CD14-positive monocyte (primary cell): ENCODE results near the gene ANKAR. TPM values are rescaled to one million over a fixed set of nuclear protein-coding genes. Genes with fewer than 3 reads are reported as not detected.
A peak's percentile ranks its signal among the peaks of the same experiment; 100 is the strongest.
"Not testable (repeated sequence)": the region's sequence is repeated elsewhere in the genome, so short reads cannot be mapped to it uniquely, and the experiment has no call there.

ENCODE experiments used
- DNase-seq, 3 donors: peaks; one replicate each; pipeline ENCODE4 v3.0.0-alpha.2; 2011 to 2022
- H2AFZ ChIP-seq: 2 replicates; pipeline ENCODE4 v1.6.0; 2012; ENCODE audit warnings: mild to moderate bottlenecking, low read depth, low read length, inconsistent platforms; ENCODE audit not compliant: insufficient read depth, poor library complexity, severe bottlenecking
- H3K27ac ChIP-seq, 2 donors: 1 replicate in 1 of 2; 2 replicates in 1 of 2; pipeline ENCODE4 v1.5.1; 2012 to 2013; ENCODE audit warnings: low read length in 2 of 2, control low read depth in 1 of 2, inconsistent platforms in 1 of 2, low read depth in 1 of 2, mild to moderate bottlenecking in 1 of 2
- H3K27me3 ChIP-seq, 2 donors: one replicate each; pipeline versions ENCODE4 v1.6.0 to v1.6.1; 2011 to 2013; ENCODE audit warnings: low read length in 2 of 2; ENCODE audit not compliant: control insufficient read depth in 2 of 2, insufficient read depth in 2 of 2
- H3K36me3 ChIP-seq, 2 donors: replicated peaks in 1 of 2; 1 replicate in 1 of 2; 2 replicates in 1 of 2; pipeline versions ENCODE4 v1.5.1 to v1.6.1; 2012 to 2013; ENCODE audit warnings: low read length in 2 of 2, control low read depth in 1 of 2, inconsistent platforms in 1 of 2, mild to moderate bottlenecking in 1 of 2; ENCODE audit not compliant: insufficient read depth in 2 of 2, control insufficient read depth in 1 of 2
- H3K4me1 ChIP-seq, 2 donors: 1 replicate in 1 of 2; 2 replicates in 1 of 2; pipeline versions ENCODE4 v1.5.1 to v1.6.1; 2012 to 2013; ENCODE audit warnings: low read length in 2 of 2, control low read depth in 1 of 2, inconsistent platforms in 1 of 2, mild to moderate bottlenecking in 1 of 2, moderate library complexity in 1 of 2; ENCODE audit not compliant: insufficient read depth in 2 of 2, control insufficient read depth in 1 of 2
- H3K4me2 ChIP-seq: replicated peaks from 2 replicates; pipeline ENCODE3; 2012; ENCODE audit warnings: low read length, moderate library complexity, mild to moderate bottlenecking; ENCODE audit not compliant: poor library complexity, severe bottlenecking; ENCODE audit errors: extremely low read depth
- H3K4me3 ChIP-seq, 3 experiments: fragments of 200-600 bp in 1 of 3; sonication (generic) in 1 of 3; replicated peaks in 1 of 3; 1 replicate in 2 of 3; 2 replicates in 1 of 3; pipeline ENCODE4 v1.5.1; 2011 to 2013; ENCODE audit warnings: low read length in 3 of 3, mild to moderate bottlenecking in 3 of 3, control low read depth in 2 of 3, low read depth in 2 of 3, inconsistent platforms in 1 of 3, moderate library complexity in 1 of 3
- H3K79me2 ChIP-seq: 2 replicates; pipeline ENCODE4 v1.6.0; 2012; ENCODE audit warnings: mild to moderate bottlenecking, control low read depth, inconsistent platforms, low read length, moderate library complexity; ENCODE audit not compliant: insufficient read depth
- H3K9ac ChIP-seq: 2 replicates; pipeline ENCODE4 v1.6.0; 2017; ENCODE audit warnings: low read length, mild to moderate bottlenecking; ENCODE audit not compliant: insufficient read depth, poor library complexity, severe bottlenecking
- H3K9me3 ChIP-seq, 2 donors: replicated peaks in 1 of 2; 1 replicate in 1 of 2; 2 replicates in 1 of 2; pipeline versions ENCODE4 v1.5.1 to v1.6.1; 2012 to 2013; ENCODE audit warnings: low read length in 2 of 2, control low read depth in 1 of 2; ENCODE audit not compliant: control insufficient read depth in 1 of 2, insufficient read depth in 1 of 2
- H4K20me1 ChIP-seq: 2 replicates; pipeline ENCODE4 v1.6.0; 2012; ENCODE audit warnings: mild to moderate bottlenecking, low read length, control low read depth, moderate library complexity; ENCODE audit not compliant: insufficient read depth
- H3K27ac Mint-ChIP-seq, 7 donors: one replicate each; pipeline ENCODE4 v1.8.0; 2020; ENCODE audit warnings: mild to moderate bottlenecking in 7 of 7, mixed read lengths in 7 of 7, moderate library complexity in 6 of 7, inconsistent platforms in 2 of 7
- H3K27me3 Mint-ChIP-seq, 3 donors: one replicate each; pipeline ENCODE4 v1.8.0; 2021 to 2022; ENCODE audit warnings: low read depth in 3 of 3, mild to moderate bottlenecking in 3 of 3, mixed read lengths in 3 of 3, moderate library complexity in 3 of 3, inconsistent platforms in 1 of 3
- H3K36me3 Mint-ChIP-seq, 2 donors: one replicate each; pipeline ENCODE4 v1.8.0; 2020; ENCODE audit warnings: mixed read lengths in 2 of 2, inconsistent platforms in 1 of 2, mild to moderate bottlenecking in 1 of 2
- H3K4me1 Mint-ChIP-seq: one replicate; pipeline ENCODE4 v1.8.0; 2020; ENCODE audit warnings: mild to moderate bottlenecking, mixed read lengths
- H3K4me3 Mint-ChIP-seq, 2 donors: one replicate each; pipeline ENCODE4 v1.8.0; 2020; ENCODE audit warnings: mild to moderate bottlenecking in 2 of 2, mixed read lengths in 2 of 2, moderate library complexity in 1 of 2
- H3K9me3 Mint-ChIP-seq, 7 donors: one replicate each; pipeline ENCODE4 v1.8.0; 2020 to 2022; ENCODE audit warnings: mixed read lengths in 7 of 7, mild to moderate bottlenecking in 6 of 7, moderate library complexity in 6 of 7, inconsistent platforms in 2 of 7
- WGBS: methylation state at CpG from one replicate; pipeline ENCODE4 v1.1.5; 2013; ENCODE audit warnings: missing lambda C conversion rate; ENCODE audit not compliant: insufficient coverage; 5-methylcytosine and 5-hydroxymethylcytosine counted together
- intact Hi-C, 2 donors: fragments of 100-400 bp; cut with micrococcal nuclease; formaldehyde crosslinking; loops; one replicate each; pipeline versions ENCODE4 v1.15.0 to v1.15.1; 2023
- polyA plus RNA-seq, 3 donors: library from polyadenylated mRNA; depleted of rRNA in 1 of 3; unstranded in 2 of 3; stranded (reverse) in 1 of 3; fragments of 300-500 nt in 2 of 3; fragments of >200 nt in 1 of 3; fragmentation: Illumina TruSeq in 2 of 3; gene quantifications; 1 replicate in 2 of 3; 2 replicates in 1 of 3; pipeline ENCODE4 v1.2.3, GENCODE V29; 2012 to 2021
- TF ChIP-seq, protein P1 (sequence below): fragments of 200-600 bp; IDR thresholded peaks from one replicate; pipeline ENCODE4 v1.8.0; 2022; ENCODE audit warnings: antibody characterized with exemption, mild to moderate bottlenecking

ANKAR gene
- polyA plus RNA-seq, 3 donors, result 1.1 to 2.3 (median 1.4) TPM

DNA sequence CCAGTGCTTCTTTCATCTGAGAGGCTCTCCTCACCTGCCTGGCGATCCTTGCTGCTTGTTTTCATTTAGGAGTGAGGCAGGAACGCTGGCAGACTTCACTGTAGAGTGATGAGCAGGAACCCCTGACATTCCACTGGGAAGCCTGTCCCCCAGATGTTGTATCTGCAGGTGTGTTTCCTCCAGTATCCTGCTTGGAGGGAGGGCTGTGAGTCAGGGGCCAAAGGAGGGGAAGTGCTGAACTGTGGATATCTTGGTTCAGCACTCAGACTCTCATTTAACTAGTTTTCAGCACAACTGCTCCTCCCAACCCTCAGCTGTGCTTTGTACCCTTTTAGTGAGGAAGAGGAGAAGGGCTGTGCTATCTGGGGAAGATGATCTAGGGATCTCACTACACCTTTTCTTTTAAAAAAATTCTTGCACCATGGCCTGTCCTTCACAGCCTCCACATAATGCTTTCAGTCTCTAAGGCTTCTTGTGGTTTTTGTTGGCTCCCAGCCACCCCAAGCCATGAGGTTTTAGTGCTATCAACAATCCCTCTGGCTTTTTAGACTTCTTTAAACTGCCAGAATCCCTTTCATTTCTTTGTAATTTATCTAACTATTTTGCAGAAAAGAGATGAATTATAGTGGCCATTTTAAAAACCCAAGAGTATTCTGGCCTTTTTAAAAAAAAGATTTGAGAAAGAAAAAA is 11.2 kb downstream of the ANKAR start:
- no peak overlapping the region for H3K9ac ChIP-seq
- WGBS, result 71% methylated on average over 2 of the region's 2 CpGs
- no peak overlapping the region for H3K4me3 ChIP-seq
- H3K79me2 ChIP-seq, result no peaks in the 10 kb centered on the region
- no peak overlapping the region for H3K27ac ChIP-seq
- TF ChIP-seq, protein P1, sequence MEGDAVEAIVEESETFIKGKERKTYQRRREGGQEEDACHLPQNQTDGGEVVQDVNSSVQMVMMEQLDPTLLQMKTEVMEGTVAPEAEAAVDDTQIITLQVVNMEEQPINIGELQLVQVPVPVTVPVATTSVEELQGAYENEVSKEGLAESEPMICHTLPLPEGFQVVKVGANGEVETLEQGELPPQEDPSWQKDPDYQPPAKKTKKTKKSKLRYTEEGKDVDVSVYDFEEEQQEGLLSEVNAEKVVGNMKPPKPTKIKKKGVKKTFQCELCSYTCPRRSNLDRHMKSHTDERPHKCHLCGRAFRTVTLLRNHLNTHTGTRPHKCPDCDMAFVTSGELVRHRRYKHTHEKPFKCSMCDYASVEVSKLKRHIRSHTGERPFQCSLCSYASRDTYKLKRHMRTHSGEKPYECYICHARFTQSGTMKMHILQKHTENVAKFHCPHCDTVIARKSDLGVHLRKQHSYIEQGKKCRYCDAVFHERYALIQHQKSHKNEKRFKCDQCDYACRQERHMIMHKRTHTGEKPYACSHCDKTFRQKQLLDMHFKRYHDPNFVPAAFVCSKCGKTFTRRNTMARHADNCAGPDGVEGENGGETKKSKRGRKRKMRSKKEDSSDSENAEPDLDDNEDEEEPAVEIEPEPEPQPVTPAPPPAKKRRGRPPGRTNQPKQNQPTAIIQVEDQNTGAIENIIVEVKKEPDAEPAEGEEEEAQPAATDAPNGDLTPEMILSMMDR, result no peak
- peaks cover 0 to 8% of the 10 kb centered on the region in 2 donors for H3K36me3 Mint-ChIP-seq
- no peaks in the 10 kb centered on the region for H3K9me3 ChIP-seq
- H3K4me3 Mint-ChIP-seq, result no peak overlapping the region
- intact Hi-C loops, result no loop called here
- H3K27me3 Mint-ChIP-seq, result peaks cover 0 to 1% (median 0%) of the 10 kb centered on the region in 3 donors
- H3K36me3 ChIP-seq, result no peaks in the 10 kb centered on the region
- no peaks in the 10 kb centered on the region for H3K27me3 ChIP-seq
- peaks cover 7% of the 10 kb centered on the region for H3K4me1 Mint-ChIP-seq
- peak overlapping the region in 1 of 7 donors; percentile 57 for H3K27ac Mint-ChIP-seq
- no peaks in the 10 kb centered on the region for H3K4me1 ChIP-seq
- H4K20me1 ChIP-seq, result no peaks in the 10 kb centered on the region
- no peaks in the 10 kb centered on the region for H3K9me3 Mint-ChIP-seq
- no peak overlapping the region for H3K4me2 ChIP-seq
- H2AFZ ChIP-seq, result no peak overlapping the region
- no peak for DNase-seq

DNA sequence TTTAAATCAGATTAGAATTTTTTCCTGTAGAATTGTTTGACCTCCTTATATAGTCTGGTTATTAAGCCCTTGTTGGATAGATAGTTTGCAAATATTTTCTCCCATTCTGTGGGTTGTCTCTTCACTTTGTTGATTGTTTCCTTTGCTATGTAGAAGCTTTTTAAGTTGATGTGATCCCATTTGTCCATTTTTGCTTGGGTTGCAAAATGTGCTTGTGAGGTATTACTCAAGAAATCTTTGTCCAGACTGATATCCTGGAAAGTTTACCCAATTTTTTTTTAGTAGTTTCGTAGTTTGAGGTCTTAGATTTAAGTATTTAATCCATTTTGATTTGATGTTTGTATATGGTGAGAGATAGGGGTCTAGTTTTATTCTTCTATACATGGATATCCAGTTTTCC is 13.3 kb downstream of the ANKAR start:
- H3K9me3 ChIP-seq, H3K4me3 ChIP-seq, H3K27me3 ChIP-seq, H3K4me1 Mint-ChIP-seq, H3K79me2 ChIP-seq, H3K4me2 ChIP-seq, intact Hi-C loops, H3K9ac ChIP-seq, H3K36me3 ChIP-seq, H3K27ac Mint-ChIP-seq, H3K27me3 Mint-ChIP-seq, H3K4me1 ChIP-seq, H2AFZ ChIP-seq, DNase-seq, H3K9me3 Mint-ChIP-seq, H3K27ac ChIP-seq, H3K36me3 Mint-ChIP-seq, H4K20me1 ChIP-seq, H3K4me3 Mint-ChIP-seq: not testable (repeated sequence)
- WGBS, result no CpG with 5 or more reads among the region's 1 CpG
